Activated gamma-delta T cell treated with Interleukin-2 at 50 U/mL for 16 hours (primary cell): ENCODE data around the gene UBQLN1.

Source experiments
- DNase-seq: peaks from one replicate; pipeline ENCODE4 v3.0.0-alpha.2; 2020

Gene UBQLN1

GRCh38 chr9:83688921-83689320 lies 18.8 kb downstream of the UBQLN1 start:
- DNase-seq, result no peak

GRCh38 chr9:83681490-83681889 lies 26.3 kb downstream of the UBQLN1 start:
- DNase-seq, result no peak

GRCh38 chr9:83680233-83680632 lies 27.5 kb downstream of the UBQLN1 start:
- no peak for DNase-seq

GRCh38 chr9:83677596-83677995 lies 30.2 kb downstream of the UBQLN1 start:
- DNase-seq, result no peak

GRCh38 chr9:83675466-83675865 lies 32.3 kb downstream of the UBQLN1 start:
- no peak for DNase-seq

- DNase-seq, result no peak
These were observed 36.3 kb downstream of the UBQLN1 start for GRCh38 chr9:83671451-83671850.

- no peak for DNase-seq
These were observed 37.4 kb downstream of the UBQLN1 start for GRCh38 chr9:83670381-83670780.

- DNase-seq, result no peak
These were observed 38.7 kb downstream of the UBQLN1 start for GRCh38 chr9:83669067-83669466.

GRCh38 chr9:83665580-83666200 lies 42.1 kb downstream of the UBQLN1 start:
- no peak for DNase-seq

- no peak for DNase-seq
These were observed 44.8 kb downstream of the UBQLN1 start for GRCh38 chr9:83662933-83663332.

GRCh38 chr9:83656952-83657351 lies 50.8 kb downstream of the UBQLN1 start:
- no peak for DNase-seq

GRCh38 chr9:83656032-83656680 lies 51.6 kb downstream of the UBQLN1 start:
- no peak for DNase-seq

- no peak for DNase-seq
These were observed 52.3 kb downstream of the UBQLN1 start for GRCh38 chr9:83655433-83655832.

GRCh38 chr9:83652433-83652832 lies 55.3 kb downstream of the UBQLN1 start:
- no peak for DNase-seq

GRCh38 chr9:83651558-83651957 lies 56.2 kb downstream of the UBQLN1 start:
- no peak for DNase-seq

GRCh38 chr9:83649515-83649914 lies 58.2 kb downstream of the UBQLN1 start:
- no peak for DNase-seq

GRCh38 chr9:83649080-83649479 lies 58.7 kb downstream of the UBQLN1 start:
- DNase-seq, result peak; percentile 78

GRCh38 chr9:83646500-83647239 lies 61.1 kb downstream of the UBQLN1 start:
- DNase-seq, result no peak

- DNase-seq, result no peak
These were observed 65.0 kb downstream of the UBQLN1 start for GRCh38 chr9:83642793-83643192.

GRCh38 chr9:83639266-83639665 lies 68.5 kb downstream of the UBQLN1 start:
- no peak for DNase-seq

- no peak for DNase-seq
These were observed 70.4 kb downstream of the UBQLN1 start for GRCh38 chr9:83637389-83637788.

- DNase-seq, result no peak
These were observed 70.9 kb downstream of the UBQLN1 start for GRCh38 chr9:83636813-83637212.

GRCh38 chr9:83633676-83634075 lies 74.1 kb downstream of the UBQLN1 start:
- no peak for DNase-seq

- no peak for DNase-seq
These were observed 74.5 kb downstream of the UBQLN1 start for GRCh38 chr9:83633255-83633654.
